ENCODE results near the gene PPP2R3A.
A peak's percentile ranks its signal among the peaks of the same experiment; 100 is the strongest.

PPP2R3A gene

DNA sequence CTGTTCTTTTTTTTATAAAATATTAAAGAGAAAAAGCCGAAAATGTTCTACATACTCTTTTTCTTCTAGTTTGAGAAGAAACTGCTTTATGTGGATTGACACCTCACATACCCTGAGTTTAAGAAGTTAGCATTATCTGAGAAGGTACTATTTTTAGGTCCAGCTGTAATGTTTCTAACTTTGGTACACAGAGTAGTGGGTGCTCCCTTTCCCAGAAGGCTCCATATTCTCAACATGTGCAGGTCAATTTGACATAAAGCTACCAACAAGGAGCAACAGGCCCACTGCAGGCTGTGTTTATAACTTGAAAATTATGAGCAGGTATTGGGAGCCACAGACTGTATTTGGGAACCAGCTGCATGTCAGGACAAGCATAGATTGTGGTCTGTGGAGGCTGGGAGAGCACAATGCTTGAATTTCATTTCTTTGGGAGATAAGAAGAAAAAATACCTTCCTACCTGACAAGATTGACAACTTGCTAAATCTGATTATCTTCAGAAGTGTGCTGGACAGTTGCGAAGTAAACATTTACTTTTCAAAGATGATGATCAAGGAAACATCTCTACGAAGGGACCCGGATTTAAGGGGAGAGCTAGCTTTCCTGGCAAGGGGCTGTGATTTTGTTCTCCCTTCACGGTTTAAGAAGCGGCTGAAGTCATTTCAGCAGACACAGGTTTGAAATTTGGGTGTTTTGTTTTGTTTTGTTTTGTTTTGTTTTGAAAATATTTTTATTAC, 57.2 kb downstream of the PPP2R3A start:
- no peak for DNase-seq (ENCODE audit: low read depth)

- DNase-seq (ENCODE audit: low read depth) = no peak
Observed at GRCh38 chr3:136023264-136023978, 57.9 kb downstream of the PPP2R3A start.

GRCh38 chr3:136036306-136036705, 70.8 kb downstream of the PPP2R3A start:
- DNase-seq (ENCODE audit: low read depth) = no peak

GRCh38 chr3:136038668-136039067, 73.1 kb downstream of the PPP2R3A start:
- DNase-seq (ENCODE audit: low read depth) = no peak

DNA sequence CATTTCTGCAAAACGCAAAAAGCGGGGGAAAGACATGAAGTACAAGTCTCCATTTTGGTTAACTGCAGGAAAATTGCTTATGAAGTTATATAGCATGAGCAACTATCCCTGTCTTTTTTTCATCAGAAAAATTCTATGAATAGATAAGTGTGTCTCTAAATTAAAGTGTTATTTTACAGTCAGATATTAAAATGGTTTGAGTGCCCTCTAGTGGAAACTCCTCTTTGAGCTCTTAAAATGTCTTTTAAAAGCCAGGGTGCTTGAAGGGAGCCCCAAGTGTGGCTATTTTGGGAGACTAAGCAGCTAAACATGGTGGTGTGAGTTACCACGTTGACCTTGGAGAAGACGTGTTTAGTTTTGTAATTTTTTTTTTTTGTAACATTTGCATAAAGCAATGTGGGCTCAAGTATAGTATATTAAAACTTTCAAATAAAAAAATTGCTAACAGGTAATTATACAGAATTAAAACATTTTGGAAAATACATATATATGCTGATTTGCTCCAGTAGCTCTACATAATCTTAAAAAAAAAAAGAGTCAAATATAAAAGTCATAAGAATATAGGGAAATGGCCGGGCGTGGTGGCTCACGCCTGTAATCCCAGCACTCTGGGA, 77.2 kb downstream of the PPP2R3A start:
- peak; percentile 9 for DNase-seq (ENCODE audit: low read depth)

- DNase-seq (ENCODE audit: low read depth) = no peak
Observed at GRCh38 chr3:136044980-136045745, 79.6 kb downstream of the PPP2R3A start.

- no peak for DNase-seq (ENCODE audit: low read depth)
Observed at GRCh38 chr3:136048068-136048467, 82.5 kb downstream of the PPP2R3A start.

- DNase-seq (ENCODE audit: low read depth) = no peak
Observed at GRCh38 chr3:136050250-136050649, 84.7 kb downstream of the PPP2R3A start.

GRCh38 chr3:136055491-136055890, 90.0 kb downstream of the PPP2R3A start:
- DNase-seq (ENCODE audit: low read depth) = no peak

GRCh38 chr3:136067211-136067610, 101.7 kb downstream of the PPP2R3A start:
- DNase-seq (ENCODE audit: low read depth) = no peak

DNA sequence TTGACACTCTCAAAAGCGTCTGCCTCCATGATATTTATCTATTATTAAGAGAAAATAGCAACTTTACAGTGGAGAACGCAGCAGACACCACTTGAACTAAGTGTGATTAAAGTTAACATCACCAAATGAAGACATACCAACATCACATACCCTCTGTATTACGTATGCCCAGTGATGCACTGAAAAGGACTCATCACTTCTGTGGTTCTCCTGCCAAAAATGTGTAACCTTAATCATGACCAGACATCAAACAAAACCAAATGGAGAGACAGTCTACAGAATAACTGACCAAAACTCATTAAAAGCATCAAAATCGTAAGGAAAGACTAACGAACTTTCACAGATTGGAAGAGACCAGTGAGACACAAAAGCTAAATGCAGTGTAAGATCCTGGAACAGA, 103.2 kb downstream of the PPP2R3A start:
- DNase-seq (ENCODE audit: low read depth) = no peak

- no peak for DNase-seq (ENCODE audit: low read depth)
Observed at GRCh38 chr3:136069933-136070332, 104.4 kb downstream of the PPP2R3A start.

GRCh38 chr3:136070334-136070733, 104.8 kb downstream of the PPP2R3A start:
- peak; percentile 75 for DNase-seq (ENCODE audit: low read depth)

GRCh38 chr3:136070953-136071949, 105.7 kb downstream of the PPP2R3A start:
- no peak for DNase-seq (ENCODE audit: low read depth)

- DNase-seq (ENCODE audit: low read depth) = no peak
Observed at GRCh38 chr3:136074546-136075170, 109.1 kb downstream of the PPP2R3A start.

DNA sequence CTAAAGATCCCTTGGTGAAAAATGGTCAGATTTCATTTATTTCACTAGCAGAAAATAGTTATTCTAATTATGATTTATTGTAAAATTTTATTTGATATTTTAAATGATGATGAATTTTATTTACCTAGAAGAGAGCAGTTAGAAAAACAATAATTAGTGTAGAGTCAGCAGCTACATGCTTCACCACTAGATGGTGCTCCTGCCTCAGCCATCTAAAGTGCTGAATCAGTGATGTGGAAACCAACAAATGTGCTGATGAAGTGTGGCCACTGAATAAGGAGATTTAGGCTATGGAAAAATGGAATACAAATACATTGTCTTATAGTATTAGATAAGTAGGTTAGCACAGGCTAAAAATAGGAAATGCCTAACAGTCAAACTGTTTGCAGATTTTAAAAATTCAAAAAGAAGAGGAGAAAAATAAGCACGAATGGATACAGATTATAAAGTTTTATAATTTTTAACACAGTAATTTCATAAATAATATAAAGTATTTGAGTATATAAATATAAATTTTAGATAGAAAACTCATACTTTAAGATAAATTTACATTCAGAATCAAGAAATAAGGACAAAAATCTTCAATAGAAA, 109.8 kb downstream of the PPP2R3A start:
- peak; percentile 45 for DNase-seq (ENCODE audit: low read depth)

GRCh38 chr3:136075811-136076210, 110.3 kb downstream of the PPP2R3A start:
- DNase-seq (ENCODE audit: low read depth) = no peak

DNA sequence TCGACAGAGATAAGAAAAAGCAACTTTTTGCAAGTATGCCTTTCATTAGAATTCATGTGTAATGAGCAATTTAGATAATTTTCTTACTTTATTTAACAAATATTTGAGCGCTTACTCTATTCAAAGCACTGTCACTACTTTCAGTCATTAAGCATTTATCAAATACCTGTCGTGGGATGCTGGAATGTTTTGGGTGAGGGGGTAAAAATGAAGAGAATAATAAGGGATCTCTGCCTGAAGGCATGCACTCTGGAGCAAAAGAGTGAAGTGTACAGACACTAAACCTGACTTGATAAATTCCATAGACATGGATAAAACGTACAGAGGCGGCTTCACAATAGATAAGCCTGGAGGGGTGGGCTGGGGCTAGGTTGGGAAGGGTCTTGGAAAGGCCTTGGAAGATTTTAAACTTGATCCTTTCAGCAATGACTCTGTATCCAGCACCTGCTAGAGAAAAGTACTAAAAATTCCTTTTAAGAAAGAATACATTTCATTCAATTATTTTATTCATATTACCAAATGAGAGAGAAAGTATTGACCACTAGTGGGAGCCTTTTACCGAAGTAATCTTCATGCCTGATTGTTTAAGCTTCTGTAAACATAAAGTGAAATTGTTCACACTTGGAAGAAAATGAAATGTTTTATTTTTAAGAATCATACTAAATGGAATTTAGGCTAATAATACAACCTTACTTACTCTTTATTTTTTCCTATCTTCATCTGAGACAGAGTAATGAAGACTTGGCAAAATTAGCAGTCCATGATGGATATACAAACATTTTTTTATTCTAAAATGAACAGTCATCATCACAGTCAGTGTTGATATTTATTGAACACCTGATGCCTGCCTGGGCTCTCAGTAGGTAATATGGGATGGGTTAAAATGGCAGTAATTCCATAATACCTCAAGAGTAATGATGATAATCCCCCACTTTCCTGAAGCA, 113.2 kb downstream of the PPP2R3A start:
- no peak for DNase-seq (ENCODE audit: low read depth)

All from non-pigmented ciliary epithelial cell (primary cell).